GM19455 (cell line): ENCODE measurements around the gene UBA5.

ENCODE experiments used
- ATAC-seq: cut with Tn5 transposase; IDR thresholded peaks from one replicate; pipeline ENCODE4 v1.9.1; 2021; ENCODE audit not compliant: unreplicated experiment

UBA5 gene

GRCh38 chr3:132652640-132653270 is 7.4 kb upstream of the UBA5 start:
- no peak for ATAC-seq

- no peak for ATAC-seq
Measured at GRCh38 chr3:132654190-132654589, 5.9 kb upstream of the UBA5 start.

GRCh38 chr3:132654721-132655120 is 5.4 kb upstream of the UBA5 start:
- ATAC-seq, result no peak

- no peak for ATAC-seq
Measured at GRCh38 chr3:132655471-132655870, 4.7 kb upstream of the UBA5 start.

- ATAC-seq, result no peak
Measured at GRCh38 chr3:132657869-132658747, 2.0 kb upstream of the UBA5 start.

- no peak for ATAC-seq
Measured at GRCh38 chr3:132659000-132659364, 1.1 kb upstream of the UBA5 start.

GRCh38 chr3:132659365-132660051 is 621 bp upstream of the UBA5 start, which contains the start of gene ACAD11:
Gene ACAD11, minus strand, starts transcription at chr3:132659809. Its CDS starts 58 bp downstream, at chr3:132659751.
- ATAC-seq, result peak; percentile 54

- ATAC-seq, result peak; percentile 6
Measured at GRCh38 chr3:132660811-132661070, 612 bp downstream of the UBA5 start.

GRCh38 chr3:132661101-132661500 is 972 bp downstream of the UBA5 start:
- ATAC-seq, result no peak

- no peak for ATAC-seq
Measured at GRCh38 chr3:132662212-132662611, 2.1 kb downstream of the UBA5 start.

- ATAC-seq, result no peak
Measured at GRCh38 chr3:132665230-132665745, 5.2 kb downstream of the UBA5 start.

- ATAC-seq, result no peak
Measured at GRCh38 chr3:132669256-132669777, 9.2 kb downstream of the UBA5 start.

GRCh38 chr3:132675408-132675807 is 15.3 kb downstream of the UBA5 start:
- ATAC-seq, result no peak

- ATAC-seq, result no peak
Measured at GRCh38 chr3:132679911-132680310, 19.8 kb downstream of the UBA5 start.

GRCh38 chr3:132681421-132681820 is 21.3 kb downstream of the UBA5 start:
- ATAC-seq, result no peak

- ATAC-seq, result no peak
Measured at GRCh38 chr3:132682201-132682600, 22.1 kb downstream of the UBA5 start.

GRCh38 chr3:132690040-132690439 is 29.9 kb downstream of the UBA5 start:
- no peak for ATAC-seq

GRCh38 chr3:132694991-132695390 is 34.9 kb downstream of the UBA5 start:
- ATAC-seq, result no peak

- no peak for ATAC-seq
Measured at GRCh38 chr3:132695422-132695821, 35.3 kb downstream of the UBA5 start.

- ATAC-seq, result no peak
Measured at GRCh38 chr3:132703733-132704132, 43.6 kb downstream of the UBA5 start.

GRCh38 chr3:132709761-132710160 is 49.6 kb downstream of the UBA5 start:
- no peak for ATAC-seq

- ATAC-seq, result no peak
Measured at GRCh38 chr3:132710311-132710710, 50.2 kb downstream of the UBA5 start.
